ENCODE measurements around the gene RPS28.
"Not testable (repeated sequence)": the region's sequence is repeated elsewhere in the genome, so short reads cannot be mapped to it uniquely, and the experiment has no call there.

- not testable (repeated sequence) for TF ChIP-seq CTCF (conservative IDR thresholded peaks at IDR 0.05; ENCODE audit: low read length); EZH2phosphoT487 (IDR thresholded peaks at IDR 0.05; ENCODE audit: borderline replicate concordance, low read depth, low read length)
Measured at GRCh38 chr19:8314981-8315640, 6.2 kb upstream of the RPS28 start.
